ENCODE measurements around the gene MIR17HG.

DNA sequence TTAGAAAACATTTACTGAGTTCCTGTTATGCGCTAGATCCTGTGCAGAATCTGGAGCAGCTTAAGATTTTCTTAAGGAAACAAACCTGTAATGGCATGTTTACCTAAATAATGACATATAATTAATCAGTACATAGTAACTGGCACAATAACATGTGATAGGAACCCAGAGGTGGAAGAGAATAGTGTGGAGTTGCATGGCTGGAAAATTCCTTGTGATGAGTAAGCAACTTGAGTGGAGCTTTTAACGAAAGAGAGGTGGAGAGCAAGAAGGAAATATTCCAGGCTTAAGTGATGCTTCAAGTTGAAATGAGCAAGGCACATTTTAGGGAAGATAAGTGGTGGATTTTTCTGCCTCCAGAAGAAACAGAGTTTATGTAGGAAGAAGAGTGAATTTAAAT, 41.7 kb downstream of the MIR17HG start:
- TF ChIP-seq, protein P1, sequence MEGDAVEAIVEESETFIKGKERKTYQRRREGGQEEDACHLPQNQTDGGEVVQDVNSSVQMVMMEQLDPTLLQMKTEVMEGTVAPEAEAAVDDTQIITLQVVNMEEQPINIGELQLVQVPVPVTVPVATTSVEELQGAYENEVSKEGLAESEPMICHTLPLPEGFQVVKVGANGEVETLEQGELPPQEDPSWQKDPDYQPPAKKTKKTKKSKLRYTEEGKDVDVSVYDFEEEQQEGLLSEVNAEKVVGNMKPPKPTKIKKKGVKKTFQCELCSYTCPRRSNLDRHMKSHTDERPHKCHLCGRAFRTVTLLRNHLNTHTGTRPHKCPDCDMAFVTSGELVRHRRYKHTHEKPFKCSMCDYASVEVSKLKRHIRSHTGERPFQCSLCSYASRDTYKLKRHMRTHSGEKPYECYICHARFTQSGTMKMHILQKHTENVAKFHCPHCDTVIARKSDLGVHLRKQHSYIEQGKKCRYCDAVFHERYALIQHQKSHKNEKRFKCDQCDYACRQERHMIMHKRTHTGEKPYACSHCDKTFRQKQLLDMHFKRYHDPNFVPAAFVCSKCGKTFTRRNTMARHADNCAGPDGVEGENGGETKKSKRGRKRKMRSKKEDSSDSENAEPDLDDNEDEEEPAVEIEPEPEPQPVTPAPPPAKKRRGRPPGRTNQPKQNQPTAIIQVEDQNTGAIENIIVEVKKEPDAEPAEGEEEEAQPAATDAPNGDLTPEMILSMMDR (IDR thresholded peaks at IDR 0.05), result no peak
- no peak for TF ChIP-seq POLR2A (IDR thresholded peaks at IDR 0.05)
